ENCODE results near the gene COPG2. TPM values are rescaled to one million over a fixed set of nuclear protein-coding genes. Genes with fewer than 3 reads are reported as not detected.

COPG2 gene
- polyA plus RNA-seq, 2 of the 4 experiments (the other 2 are of a cell fraction): 17.1 to 39.5 TPM

DNA sequence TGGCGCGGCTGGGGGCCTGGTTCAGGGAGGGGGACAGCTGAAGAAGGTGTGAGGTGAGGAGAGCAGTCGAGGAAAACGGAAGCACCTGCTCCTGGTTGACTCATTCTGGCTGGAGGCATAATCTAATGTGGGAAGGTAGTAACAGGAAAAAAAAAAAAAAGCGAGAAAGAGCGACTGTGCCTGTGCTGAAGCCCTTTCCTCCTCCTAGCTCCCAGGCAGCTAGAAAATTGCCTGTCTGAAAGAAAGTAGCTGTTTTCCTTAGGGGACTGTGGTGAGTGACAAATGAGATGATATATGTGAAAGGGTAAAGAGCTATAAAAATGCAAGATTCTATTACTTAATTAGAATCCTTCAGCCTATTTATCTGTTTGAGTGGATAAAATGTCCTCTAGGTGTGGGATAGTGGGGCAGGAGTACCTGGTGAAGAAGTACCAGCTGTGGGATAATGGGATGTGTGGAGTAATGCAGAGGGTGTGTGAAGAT, 181.6 kb downstream of the COPG2 start:
- Histone ChIP-seq H3K9me3 (no peaks in the 10 kb centered on the region), H3K4me1 (no peaks in the 10 kb centered on the region), H3K27ac (peak overlapping the region; percentile 76 to 90; a peak in 5 of 6 replicates), H3K4me2 (peak overlapping the region; percentile 88), H3K4me3 (peak overlapping the region; percentile 54)
- no peak for TF ChIP-seq PHF8 (IDR thresholded peaks at IDR 0.05; ENCODE audit: borderline replicate concordance, low read depth)
- TF ChIP-seq SMC3 (IDR thresholded peaks at IDR 0.05): no peak
- TF ChIP-seq RNF2 (IDR thresholded peaks at IDR 0.05; ENCODE audit: borderline replicate concordance, low read depth): no peak
- no peak for TF ChIP-seq ESRRA (IDR thresholded peaks at IDR 0.05; ENCODE audit: borderline replicate concordance, low read length)
- TF ChIP-seq, protein P1, sequence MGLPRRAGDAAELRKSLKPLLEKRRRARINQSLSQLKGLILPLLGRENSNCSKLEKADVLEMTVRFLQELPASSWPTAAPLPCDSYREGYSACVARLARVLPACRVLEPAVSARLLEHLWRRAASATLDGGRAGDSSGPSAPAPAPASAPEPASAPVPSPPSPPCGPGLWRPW (IDR thresholded peaks at IDR 0.05): no peak
- TF ChIP-seq NPAS2 (CRISPR knock-in tag; IDR thresholded peaks at IDR 0.05; ENCODE audit: borderline replicate concordance): no peak
- TF ChIP-seq FOSB (CRISPR knock-in tag; IDR thresholded peaks at IDR 0.05): no peak
- TF ChIP-seq TFCP2L1 (CRISPR knock-in tag; IDR thresholded peaks at IDR 0.05): no peak
- no peak for TF ChIP-seq BHLHE40 (IDR thresholded peaks at IDR 0.05; ENCODE audit: low read depth, low read length)
- no peak for TF ChIP-seq EHMT2 (IDR thresholded peaks at IDR 0.05; ENCODE audit: low read depth)
- TF ChIP-seq KDM1A (IDR thresholded peaks at IDR 0.05; ENCODE audit: low read depth): no peak
- TF ChIP-seq, protein P2, sequence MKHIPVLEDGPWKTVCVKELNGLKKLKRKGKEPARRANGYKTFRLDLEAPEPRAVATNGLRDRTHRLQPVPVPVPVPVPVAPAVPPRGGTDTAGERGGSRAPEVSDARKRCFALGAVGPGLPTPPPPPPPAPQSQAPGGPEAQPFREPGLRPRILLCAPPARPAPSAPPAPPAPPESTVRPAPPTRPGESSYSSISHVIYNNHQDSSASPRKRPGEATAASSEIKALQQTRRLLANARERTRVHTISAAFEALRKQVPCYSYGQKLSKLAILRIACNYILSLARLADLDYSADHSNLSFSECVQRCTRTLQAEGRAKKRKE (CRISPR knock-in tag; IDR thresholded peaks at IDR 0.05; ENCODE audit: low read depth): no peak
- no peak for TF ChIP-seq TP53 (CRISPR knock-in tag; IDR thresholded peaks at IDR 0.05)
- no peak for TF ChIP-seq NR3C1 (IDR thresholded peaks at IDR 0.05)
- no peak for TF ChIP-seq RARB (CRISPR knock-in tag; IDR thresholded peaks at IDR 0.05)
- TF ChIP-seq CBX2 (IDR thresholded peaks at IDR 0.05; ENCODE audit: borderline replicate concordance, low read depth): no peak
- TF ChIP-seq JUNB (IDR thresholded peaks at IDR 0.05): no peak
- no peak for TF ChIP-seq ZSCAN20 (CRISPR knock-in tag; IDR thresholded peaks at IDR 0.05)
- ATAC-seq (no peak), FAIRE-seq (no peak), DNase-seq (ENCODE audit: low read depth in 1 of 2, low spot score in 1 of 2) (no peak)
- POLR2A ChIA-PET: interaction anchor here (0.6 to 0.8 kb wide), 2 partner anchors 117 to 281 kb away, joined by 4 to 7 read pairs; partner anchors contain the start of gene TMEM209
- 27% methylated on average over 6 of the region's 6 CpGs for WGBS (ENCODE audit: missing lambda C conversion rate)
- CTCF ChIA-PET: interaction anchor here (0.6 to 3.0 kb wide), 8 partner anchors 10 to 416 kb away, joined by 4 to 9 read pairs (median 4); partner anchors contain the start of gene KLHDC10

DNA sequence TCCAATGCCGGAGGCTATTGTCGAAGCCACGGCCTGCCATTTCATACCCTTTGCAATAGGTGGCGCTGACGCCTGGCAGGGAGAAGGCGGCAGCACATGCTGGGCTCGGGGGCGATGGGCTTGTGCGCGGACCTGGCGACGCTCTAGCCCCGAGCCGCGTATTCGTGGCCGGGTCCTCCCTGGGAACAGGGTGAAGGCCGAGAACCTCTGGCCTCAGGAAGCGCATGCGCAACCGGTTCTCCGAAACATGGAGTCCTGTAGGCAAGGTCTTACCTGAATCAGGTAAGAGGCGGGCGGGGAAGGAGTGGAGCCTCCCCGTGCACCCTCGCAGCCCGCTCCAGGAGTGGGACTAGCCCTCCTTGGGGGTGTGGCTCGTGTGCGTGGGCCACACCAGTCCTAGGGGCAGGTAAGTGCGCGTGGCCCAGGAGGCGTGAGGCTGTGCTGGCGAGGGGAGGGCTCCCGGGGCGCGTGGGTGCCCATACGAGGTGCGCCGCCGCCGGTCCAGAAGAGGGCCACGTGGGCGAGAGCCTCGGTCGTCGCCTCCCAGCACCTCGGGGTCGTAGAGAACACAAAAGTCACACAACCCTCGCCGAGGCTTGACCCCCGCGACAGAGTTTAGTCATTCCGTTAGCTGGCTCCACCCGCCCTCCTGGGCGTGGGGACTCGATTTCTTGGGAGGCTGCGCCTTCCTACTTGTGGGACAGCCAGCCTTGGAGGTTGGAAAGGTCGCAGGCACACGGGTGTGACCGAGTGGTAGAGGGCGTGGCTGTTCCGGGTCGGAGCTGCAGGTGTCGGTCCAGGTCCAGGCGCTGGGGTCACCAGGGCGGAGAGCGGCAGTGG, 182.2 kb downstream of the COPG2 start:
- Histone ChIP-seq H3K9me3 (no peaks in the 10 kb centered on the region), H3K4me2 (peak overlapping the region; percentile 88), H3K4me1 (no peaks in the 10 kb centered on the region), H3K27ac (peak overlapping the region; percentile 76 to 90), H3K4me3 (peak overlapping the region; percentile 54)
- DNase-seq (ENCODE audit: low read depth in 1 of 2, low spot score in 1 of 2) (peak; percentile 91 to 95), ATAC-seq (peak; percentile 95 to 97), FAIRE-seq (no peak)
- POLR2A ChIA-PET: interaction anchor here (0.8 kb wide), 1 partner anchor 281 kb away, joined by 4 read pairs; the partner anchor contains the start of gene TMEM209
- WGBS (ENCODE audit: missing lambda C conversion rate): 2% methylated on average over 32 of the region's 67 CpGs
- CTCF ChIA-PET: interaction anchor here (0.6 to 3.0 kb wide), 5 partner anchors 9 to 415 kb away, joined by 4 to 9 read pairs (median 4); partner anchors contain the start of gene KLHDC10
- TF ChIP-seq, protein P3, sequence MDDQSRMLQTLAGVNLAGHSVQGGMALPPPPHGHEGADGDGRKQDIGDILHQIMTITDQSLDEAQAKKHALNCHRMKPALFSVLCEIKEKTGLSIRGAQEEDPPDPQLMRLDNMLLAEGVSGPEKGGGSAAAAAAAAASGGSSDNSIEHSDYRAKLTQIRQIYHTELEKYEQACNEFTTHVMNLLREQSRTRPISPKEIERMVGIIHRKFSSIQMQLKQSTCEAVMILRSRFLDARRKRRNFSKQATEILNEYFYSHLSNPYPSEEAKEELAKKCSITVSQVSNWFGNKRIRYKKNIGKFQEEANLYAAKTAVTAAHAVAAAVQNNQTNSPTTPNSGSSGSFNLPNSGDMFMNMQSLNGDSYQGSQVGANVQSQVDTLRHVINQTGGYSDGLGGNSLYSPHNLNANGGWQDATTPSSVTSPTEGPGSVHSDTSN (IDR thresholded peaks at IDR 0.05): 0 out of 2 replicates have a peak, but pooled peaks have one; percentile 24
- TF ChIP-seq, protein P4, sequence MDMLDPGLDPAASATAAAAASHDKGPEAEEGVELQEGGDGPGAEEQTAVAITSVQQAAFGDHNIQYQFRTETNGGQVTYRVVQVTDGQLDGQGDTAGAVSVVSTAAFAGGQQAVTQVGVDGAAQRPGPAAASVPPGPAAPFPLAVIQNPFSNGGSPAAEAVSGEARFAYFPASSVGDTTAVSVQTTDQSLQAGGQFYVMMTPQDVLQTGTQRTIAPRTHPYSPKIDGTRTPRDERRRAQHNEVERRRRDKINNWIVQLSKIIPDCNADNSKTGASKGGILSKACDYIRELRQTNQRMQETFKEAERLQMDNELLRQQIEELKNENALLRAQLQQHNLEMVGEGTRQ (IDR thresholded peaks at IDR 0.05): no peak
- TF ChIP-seq RNF2 (IDR thresholded peaks at IDR 0.05; ENCODE audit: borderline replicate concordance, low read depth) (peak; percentile 53; the same call in 1 of the 2 replicates), EP300 (IDR thresholded peaks at IDR 0.05) (no peak), PHF8 (IDR thresholded peaks at IDR 0.05; ENCODE audit: borderline replicate concordance, low read depth) (peak; percentile 61), CBX8 (IDR thresholded peaks at IDR 0.05) (no peak), MAZ (IDR thresholded peaks at IDR 0.05; ENCODE audit: borderline replicate concordance, low read depth, low read length) (no peak), SMC3 (IDR thresholded peaks at IDR 0.05) (peak; percentile 71), FOSB (CRISPR knock-in tag; IDR thresholded peaks at IDR 0.05) (no peak), EHF (CRISPR knock-in tag; IDR thresholded peaks at IDR 0.05) (peak; percentile 51; the same call in 1 of the 2 replicates), MYC (IDR thresholded peaks at IDR 0.05; ENCODE audit: borderline replicate concordance, low read length) (peak; percentile 73; the same call in 1 of the 2 replicates), GATA3 (IDR thresholded peaks at IDR 0.05; ENCODE audit: borderline replicate concordance) (peak; percentile 38; the same call in 1 of the 2 replicates), JUNB (IDR thresholded peaks at IDR 0.05) (no peak), FOXS1 (CRISPR knock-in tag; IDR thresholded peaks at IDR 0.05) (no peak), HEYL (CRISPR knock-in tag; IDR thresholded peaks at IDR 0.05) (no peak)
- TF ChIP-seq, protein P5, sequence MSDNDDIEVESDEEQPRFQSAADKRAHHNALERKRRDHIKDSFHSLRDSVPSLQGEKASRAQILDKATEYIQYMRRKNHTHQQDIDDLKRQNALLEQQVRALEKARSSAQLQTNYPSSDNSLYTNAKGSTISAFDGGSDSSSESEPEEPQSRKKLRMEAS (IDR thresholded peaks at IDR 0.05): peak; percentile 99
- TF ChIP-seq, protein P6, sequence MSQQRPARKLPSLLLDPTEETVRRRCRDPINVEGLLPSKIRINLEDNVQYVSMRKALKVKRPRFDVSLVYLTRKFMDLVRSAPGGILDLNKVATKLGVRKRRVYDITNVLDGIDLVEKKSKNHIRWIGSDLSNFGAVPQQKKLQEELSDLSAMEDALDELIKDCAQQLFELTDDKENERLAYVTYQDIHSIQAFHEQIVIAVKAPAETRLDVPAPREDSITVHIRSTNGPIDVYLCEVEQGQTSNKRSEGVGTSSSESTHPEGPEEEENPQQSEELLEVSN (IDR thresholded peaks at IDR 0.05; ENCODE audit: borderline replicate concordance, low read depth): peak; percentile 97

All from A549 (cell line).